Fibroblast of pulmonary artery (primary cell): ENCODE data around the gene ANKRD52.

Experiments
- DNase-seq: peaks from one replicate; pipeline ENCODE4 v3.0.0-alpha.2; 2010; ENCODE audit warnings: low read depth
- H3K4me3 ChIP-seq: replicated peaks from 2 replicates; pipeline ENCODE4 v1.5.1; 2011; ENCODE audit warnings: low read depth, mild to moderate bottlenecking, control low read depth, low read length, moderate library complexity
- TF ChIP-seq, protein P1 (sequence below): IDR thresholded peaks from 2 replicates; pipeline ENCODE4 v1.5.1; 2011; ENCODE audit warnings: mild to moderate bottlenecking, control low read depth, low read length, inconsistent platforms; ENCODE audit errors: missing control alignments

The ANKRD52 gene

DNA sequence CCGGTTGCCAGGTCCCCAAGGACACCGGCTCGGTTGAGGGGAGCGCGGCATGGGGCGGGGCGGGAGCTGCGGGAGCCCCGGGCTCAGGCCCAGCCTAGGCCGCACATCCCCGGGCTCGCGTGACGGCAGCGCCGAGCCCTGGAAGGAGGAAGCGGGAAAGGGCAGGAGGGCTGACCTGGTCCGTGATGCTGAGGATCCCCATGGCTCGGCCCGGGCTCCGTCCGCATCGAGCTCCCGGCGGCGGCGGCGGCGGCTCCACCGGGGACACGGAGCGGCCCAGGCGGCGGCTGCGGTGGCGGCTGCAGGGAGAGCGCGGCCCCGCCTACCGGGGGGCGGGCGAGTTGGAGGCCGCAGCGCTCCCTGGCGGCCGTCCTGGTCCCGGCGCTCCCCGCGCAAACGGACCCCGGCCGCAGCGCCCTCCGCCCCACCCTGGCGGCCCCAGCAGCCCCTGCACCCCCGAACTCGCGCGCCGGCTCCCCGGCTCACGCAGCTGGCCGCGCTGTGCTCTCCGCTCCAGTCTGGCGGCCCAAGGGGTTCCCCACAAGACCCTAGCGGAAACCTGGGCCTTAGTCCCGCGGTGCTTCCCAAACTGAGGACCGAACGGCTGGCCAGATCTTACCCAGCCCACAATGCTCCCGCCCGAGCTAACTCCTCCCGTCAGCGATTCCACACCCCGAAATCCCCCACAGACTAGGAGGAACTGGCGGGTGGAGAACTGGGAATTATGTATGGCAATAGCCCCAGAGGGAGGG, at the start of gene ANKRD52:
TSS of gene ANKRD52 (minus strand) at position 317 of the 752 bp plus-strand sequence. CDS start at position 202, 115 bp downstream.
- peak within 1 kb of the TSS; percentile 89 for H3K4me3 ChIP-seq
- TF ChIP-seq, protein P1, sequence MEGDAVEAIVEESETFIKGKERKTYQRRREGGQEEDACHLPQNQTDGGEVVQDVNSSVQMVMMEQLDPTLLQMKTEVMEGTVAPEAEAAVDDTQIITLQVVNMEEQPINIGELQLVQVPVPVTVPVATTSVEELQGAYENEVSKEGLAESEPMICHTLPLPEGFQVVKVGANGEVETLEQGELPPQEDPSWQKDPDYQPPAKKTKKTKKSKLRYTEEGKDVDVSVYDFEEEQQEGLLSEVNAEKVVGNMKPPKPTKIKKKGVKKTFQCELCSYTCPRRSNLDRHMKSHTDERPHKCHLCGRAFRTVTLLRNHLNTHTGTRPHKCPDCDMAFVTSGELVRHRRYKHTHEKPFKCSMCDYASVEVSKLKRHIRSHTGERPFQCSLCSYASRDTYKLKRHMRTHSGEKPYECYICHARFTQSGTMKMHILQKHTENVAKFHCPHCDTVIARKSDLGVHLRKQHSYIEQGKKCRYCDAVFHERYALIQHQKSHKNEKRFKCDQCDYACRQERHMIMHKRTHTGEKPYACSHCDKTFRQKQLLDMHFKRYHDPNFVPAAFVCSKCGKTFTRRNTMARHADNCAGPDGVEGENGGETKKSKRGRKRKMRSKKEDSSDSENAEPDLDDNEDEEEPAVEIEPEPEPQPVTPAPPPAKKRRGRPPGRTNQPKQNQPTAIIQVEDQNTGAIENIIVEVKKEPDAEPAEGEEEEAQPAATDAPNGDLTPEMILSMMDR = peak; percentile 18
- peak; percentile 70 for DNase-seq

- H3K4me3 ChIP-seq = no peak overlapping the region
- TF ChIP-seq, protein P1 = no peak
- DNase-seq = no peak
Measured at GRCh38 chr12:56307221-56307965, 49.2 kb upstream of the ANKRD52 start.

DNA sequence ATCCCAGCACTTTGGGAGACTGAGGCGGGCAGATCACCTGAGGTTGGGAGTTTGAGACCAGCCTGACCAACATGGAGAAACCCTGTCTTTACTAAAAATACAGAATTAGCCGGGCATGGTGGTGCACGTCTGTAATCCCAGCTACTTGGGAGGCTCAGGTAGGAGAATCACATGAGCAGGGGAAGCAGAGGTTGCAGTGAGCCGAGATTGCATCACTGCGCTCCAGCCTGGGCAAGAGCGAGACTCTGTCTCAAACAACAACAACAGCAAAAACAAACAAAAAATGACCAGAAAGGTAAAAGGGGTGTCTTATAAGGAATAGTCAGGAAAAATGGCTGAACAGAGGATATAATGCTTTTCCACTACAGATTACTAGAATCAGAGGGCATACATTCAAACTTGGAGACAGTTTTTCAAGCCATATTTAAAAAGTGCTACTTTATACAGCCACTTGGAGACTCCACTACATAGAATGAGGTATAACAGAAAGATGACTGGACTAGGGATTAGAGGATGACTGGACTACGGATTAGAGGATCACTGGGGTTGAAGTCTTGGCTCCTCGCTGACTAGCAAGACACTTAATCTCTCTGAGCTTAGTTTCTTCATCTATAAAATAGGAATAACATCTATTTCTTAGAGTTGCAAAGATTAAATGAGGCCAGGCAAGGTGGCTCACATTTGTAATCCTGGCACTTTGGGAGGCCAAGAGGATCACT, 46.8 kb upstream of the ANKRD52 start:
- DNase-seq = no peak
- no peak overlapping the region for H3K4me3 ChIP-seq
- TF ChIP-seq, protein P1 = no peak

DNA sequence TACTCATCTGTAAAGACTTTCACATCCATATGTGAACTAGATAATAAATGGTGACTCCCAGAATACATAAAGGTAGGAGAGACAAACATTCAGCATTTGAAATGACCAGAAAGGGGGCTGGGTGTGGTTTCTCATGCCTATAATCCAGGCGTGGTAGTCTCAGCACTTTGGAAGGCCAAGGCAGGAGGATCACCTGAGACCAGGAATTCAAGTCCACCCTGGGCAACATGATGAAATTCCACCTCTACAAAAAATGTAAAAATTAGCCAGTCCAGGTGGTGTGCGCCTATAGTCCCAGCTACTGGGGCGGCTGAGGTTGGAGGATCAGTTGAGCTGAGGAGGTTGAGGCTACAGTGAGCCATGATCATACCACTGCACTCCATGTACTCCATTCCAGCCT, 46.1 kb upstream of the ANKRD52 start:
- TF ChIP-seq, protein P1 = no peak
- no peak for DNase-seq
- no peak overlapping the region for H3K4me3 ChIP-seq

GRCh38 chr12:56300644-56301464, 42.7 kb upstream of the ANKRD52 start:
- peak overlapping the region; percentile 95 for H3K4me3 ChIP-seq
- TF ChIP-seq, protein P1 = no peak
- no peak for DNase-seq
